Measurements from ENCODE around the gene OR51B4.
"Not testable (repeated sequence)": the region's sequence is repeated elsewhere in the genome, so short reads cannot be mapped to it uniquely, and the experiment has no call there.

OR51B4 gene

DNA sequence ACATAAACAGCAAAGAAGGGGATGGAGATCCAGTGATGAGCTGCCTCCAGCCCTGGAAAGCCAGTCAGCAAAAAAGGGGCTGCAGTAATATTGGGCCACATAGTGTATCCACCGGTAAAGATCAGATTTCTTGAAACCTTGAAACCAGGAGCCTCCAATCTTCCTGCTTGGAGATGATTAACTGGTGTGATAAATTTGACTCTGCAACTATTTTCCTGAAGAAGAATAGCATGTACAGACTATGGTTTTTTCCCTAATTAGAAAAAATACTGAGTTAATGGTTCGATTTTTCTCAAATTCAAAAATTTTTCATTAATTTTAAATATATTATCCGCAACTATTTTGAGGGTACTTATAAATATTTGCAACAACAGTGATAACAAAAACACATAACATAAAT lies 22.5 kb upstream of the OR51B4 start, which contains the start of gene OR51B2:
Gene OR51B2, minus strand, starts transcription at position 101 of the 400 bp plus-strand sequence. Its CDS starts 0 bp downstream, at position 101.
- Histone ChIP-seq H3K36me3 (ENCODE audit: low read depth) (no peaks in the 10 kb centered on the region), H3K27ac (ENCODE audit: poor library complexity, severe bottlenecking) (no peak within 1 kb of the TSS), H3K4me3 (ENCODE audit: severe bottlenecking) (no peak within 1 kb of the TSS), H3K9me3 (ENCODE audit: severe bottlenecking) (no peaks in the 10 kb centered on the region), H3K27me3 (ENCODE audit: insufficient read depth, poor library complexity, severe bottlenecking) (no peaks in the 10 kb centered on the region), H3K4me1 (ENCODE audit: insufficient read depth, poor library complexity, severe bottlenecking) (no peaks in the 10 kb centered on the region)
- TF ChIP-seq, protein P1, sequence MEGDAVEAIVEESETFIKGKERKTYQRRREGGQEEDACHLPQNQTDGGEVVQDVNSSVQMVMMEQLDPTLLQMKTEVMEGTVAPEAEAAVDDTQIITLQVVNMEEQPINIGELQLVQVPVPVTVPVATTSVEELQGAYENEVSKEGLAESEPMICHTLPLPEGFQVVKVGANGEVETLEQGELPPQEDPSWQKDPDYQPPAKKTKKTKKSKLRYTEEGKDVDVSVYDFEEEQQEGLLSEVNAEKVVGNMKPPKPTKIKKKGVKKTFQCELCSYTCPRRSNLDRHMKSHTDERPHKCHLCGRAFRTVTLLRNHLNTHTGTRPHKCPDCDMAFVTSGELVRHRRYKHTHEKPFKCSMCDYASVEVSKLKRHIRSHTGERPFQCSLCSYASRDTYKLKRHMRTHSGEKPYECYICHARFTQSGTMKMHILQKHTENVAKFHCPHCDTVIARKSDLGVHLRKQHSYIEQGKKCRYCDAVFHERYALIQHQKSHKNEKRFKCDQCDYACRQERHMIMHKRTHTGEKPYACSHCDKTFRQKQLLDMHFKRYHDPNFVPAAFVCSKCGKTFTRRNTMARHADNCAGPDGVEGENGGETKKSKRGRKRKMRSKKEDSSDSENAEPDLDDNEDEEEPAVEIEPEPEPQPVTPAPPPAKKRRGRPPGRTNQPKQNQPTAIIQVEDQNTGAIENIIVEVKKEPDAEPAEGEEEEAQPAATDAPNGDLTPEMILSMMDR (IDR thresholded peaks at IDR 0.05; ENCODE audit: poor library complexity, severe bottlenecking), result no peak
- no peak for DNase-seq (ENCODE audit: low spot score)
- ATAC-seq (ENCODE audit: low read depth), result no peak

DNA sequence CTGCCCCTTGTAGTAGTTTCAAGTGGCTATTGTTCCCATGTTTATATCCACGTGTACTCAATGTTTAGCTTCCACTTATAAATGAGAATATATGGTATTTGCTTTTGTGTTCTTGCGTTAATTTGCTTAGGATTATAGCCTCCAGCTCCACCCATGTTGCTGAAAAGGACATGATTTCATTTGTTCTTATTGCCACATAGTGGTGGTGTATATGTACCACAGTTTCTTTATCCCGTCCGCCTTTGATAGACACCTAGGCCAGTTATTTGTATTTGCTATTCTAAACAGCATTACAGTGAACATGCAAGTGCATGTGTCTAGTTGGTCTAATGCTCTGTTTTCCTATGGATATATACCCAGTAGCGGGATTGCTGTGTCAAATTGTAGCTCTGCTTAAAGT lies 15.5 kb upstream of the OR51B4 start:
- Histone ChIP-seq H3K4me1 (ENCODE audit: insufficient read depth, poor library complexity, severe bottlenecking) (no peaks in the 10 kb centered on the region), H3K9me3 (ENCODE audit: severe bottlenecking) (no peaks in the 10 kb centered on the region), H3K27me3 (ENCODE audit: insufficient read depth, poor library complexity, severe bottlenecking) (peaks cover under 1% of the 10 kb centered on the region), H3K36me3 (ENCODE audit: low read depth) (no peaks in the 10 kb centered on the region), H3K27ac (ENCODE audit: poor library complexity, severe bottlenecking) (no peak overlapping the region), H3K4me3 (ENCODE audit: severe bottlenecking) (no peak overlapping the region)
- DNase-seq (ENCODE audit: low spot score) (no peak), ATAC-seq (ENCODE audit: low read depth) (no peak)
- TF ChIP-seq, protein P1 (IDR thresholded peaks at IDR 0.05; ENCODE audit: poor library complexity, severe bottlenecking), result no peak

DNA sequence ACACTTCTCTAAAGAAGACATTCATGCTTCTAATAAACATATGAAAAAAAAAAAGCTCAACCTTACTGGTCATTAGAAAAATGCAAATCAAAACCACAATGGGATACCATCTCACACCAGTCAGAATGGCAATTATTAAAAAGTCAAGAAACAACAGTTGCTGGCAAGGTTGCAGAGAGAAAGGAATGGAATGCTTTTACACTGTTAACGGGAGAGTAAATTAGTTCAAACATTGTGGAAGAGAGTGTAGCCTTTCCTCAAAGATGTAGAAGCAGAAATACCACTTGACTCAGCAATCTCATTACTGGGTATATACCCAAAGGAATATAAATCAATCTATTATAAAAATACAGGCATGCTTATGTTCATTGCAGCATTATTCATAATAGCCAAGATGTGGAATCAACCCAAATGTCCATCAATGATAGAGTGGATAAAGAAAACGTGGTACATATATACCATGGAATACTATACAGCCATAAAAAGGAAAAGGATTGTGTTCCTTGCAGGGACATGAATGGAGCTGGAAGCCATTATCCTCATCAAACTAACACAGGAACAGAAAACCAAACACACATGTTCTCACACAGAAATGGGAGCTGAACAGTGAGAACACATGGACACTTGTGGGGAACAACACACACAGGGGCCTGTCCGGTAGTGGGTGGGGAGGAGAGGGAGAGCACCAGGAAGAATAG lies 11.7 kb upstream of the OR51B4 start:
- H3K27ac ChIP-seq (ENCODE audit: poor library complexity, severe bottlenecking); H3K4me1 ChIP-seq (ENCODE audit: insufficient read depth, poor library complexity, severe bottlenecking); DNase-seq (ENCODE audit: low spot score); H3K9me3 ChIP-seq (ENCODE audit: severe bottlenecking); ATAC-seq (ENCODE audit: low read depth); H3K27me3 ChIP-seq (ENCODE audit: insufficient read depth, poor library complexity, severe bottlenecking); H3K36me3 ChIP-seq (ENCODE audit: low read depth); H3K4me3 ChIP-seq (ENCODE audit: severe bottlenecking): not testable (repeated sequence)

DNA sequence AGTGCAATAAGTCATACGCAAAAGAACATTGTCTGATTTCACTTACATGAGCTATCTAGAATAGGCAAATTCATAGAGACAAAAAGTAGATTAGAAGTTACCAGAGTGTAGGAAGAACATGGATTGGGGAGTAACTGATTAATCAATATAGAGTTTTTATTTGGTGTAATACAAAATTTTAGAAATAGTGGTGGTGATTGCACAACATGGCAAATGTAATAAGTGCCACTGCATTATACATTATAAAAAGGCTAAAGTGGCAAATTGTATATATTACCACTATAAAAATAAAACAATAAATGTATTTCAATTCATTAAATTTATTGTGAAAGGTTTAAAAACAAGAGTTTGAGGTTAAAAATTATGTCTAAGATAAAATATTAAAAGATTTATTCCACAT lies 8.7 kb upstream of the OR51B4 start:
- ATAC-seq (ENCODE audit: low read depth), result no peak
- Histone ChIP-seq H3K27me3 (ENCODE audit: insufficient read depth, poor library complexity, severe bottlenecking) (peaks cover 10% of the 10 kb centered on the region), H3K4me1 (ENCODE audit: insufficient read depth, poor library complexity, severe bottlenecking) (no peaks in the 10 kb centered on the region), H3K27ac (ENCODE audit: poor library complexity, severe bottlenecking) (no peak overlapping the region), H3K36me3 (ENCODE audit: low read depth) (no peaks in the 10 kb centered on the region), H3K4me3 (ENCODE audit: severe bottlenecking) (no peak overlapping the region), H3K9me3 (ENCODE audit: severe bottlenecking) (no peaks in the 10 kb centered on the region)
- TF ChIP-seq, protein P1 (IDR thresholded peaks at IDR 0.05; ENCODE audit: poor library complexity, severe bottlenecking), result no peak
- DNase-seq (ENCODE audit: low spot score), result no peak

DNA sequence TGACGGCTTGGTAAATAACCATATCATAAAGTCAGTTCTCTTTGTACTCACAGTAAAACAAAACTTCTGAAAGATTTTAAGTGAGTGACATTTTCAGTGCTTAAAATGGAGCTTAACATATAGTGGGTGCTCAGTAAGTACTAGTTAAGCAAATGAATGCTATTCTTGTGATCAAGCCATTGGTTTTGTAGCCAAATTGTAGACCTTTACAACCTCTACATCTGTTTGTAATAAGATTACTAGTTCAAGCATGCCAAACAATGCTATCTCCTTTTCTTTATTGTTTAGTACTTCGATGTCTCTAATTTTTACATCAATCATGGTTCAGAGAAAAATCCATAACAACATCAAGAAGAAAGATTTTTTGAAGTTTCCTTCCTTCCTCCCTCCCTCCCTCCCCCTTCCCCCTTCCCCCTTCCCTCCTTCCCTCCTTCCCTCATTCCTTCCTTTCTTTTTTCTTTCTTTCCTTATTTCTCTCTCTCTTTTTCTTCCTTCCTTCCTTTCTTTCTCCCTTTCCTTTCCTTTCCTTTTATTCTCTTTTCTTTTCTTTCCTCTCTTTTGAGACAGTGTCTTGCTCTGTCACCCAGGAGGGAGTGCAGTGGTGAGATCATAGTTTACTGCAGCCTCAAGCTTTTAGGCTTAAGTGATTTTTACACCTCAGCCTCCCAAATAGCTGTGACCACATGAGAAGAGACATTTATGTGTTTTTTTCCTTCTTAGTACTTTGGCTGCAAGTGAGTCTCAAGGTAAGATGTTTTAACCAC lies 5.7 kb upstream of the OR51B4 start:
- Histone ChIP-seq H3K36me3 (ENCODE audit: low read depth) (no peaks in the 10 kb centered on the region), H3K27ac (ENCODE audit: poor library complexity, severe bottlenecking) (no peak overlapping the region), H3K4me3 (ENCODE audit: severe bottlenecking) (no peak overlapping the region), H3K27me3 (ENCODE audit: insufficient read depth, poor library complexity, severe bottlenecking) (peaks cover 10% of the 10 kb centered on the region), H3K9me3 (ENCODE audit: severe bottlenecking) (no peaks in the 10 kb centered on the region), H3K4me1 (ENCODE audit: insufficient read depth, poor library complexity, severe bottlenecking) (no peaks in the 10 kb centered on the region)
- ATAC-seq (ENCODE audit: low read depth) (no peak), DNase-seq (ENCODE audit: low spot score) (no peak)
- TF ChIP-seq, protein P1 (IDR thresholded peaks at IDR 0.05; ENCODE audit: poor library complexity, severe bottlenecking), result no peak

Data from RWPE2 (cell line).